ENCODE results near the gene PHF23.

DNA sequence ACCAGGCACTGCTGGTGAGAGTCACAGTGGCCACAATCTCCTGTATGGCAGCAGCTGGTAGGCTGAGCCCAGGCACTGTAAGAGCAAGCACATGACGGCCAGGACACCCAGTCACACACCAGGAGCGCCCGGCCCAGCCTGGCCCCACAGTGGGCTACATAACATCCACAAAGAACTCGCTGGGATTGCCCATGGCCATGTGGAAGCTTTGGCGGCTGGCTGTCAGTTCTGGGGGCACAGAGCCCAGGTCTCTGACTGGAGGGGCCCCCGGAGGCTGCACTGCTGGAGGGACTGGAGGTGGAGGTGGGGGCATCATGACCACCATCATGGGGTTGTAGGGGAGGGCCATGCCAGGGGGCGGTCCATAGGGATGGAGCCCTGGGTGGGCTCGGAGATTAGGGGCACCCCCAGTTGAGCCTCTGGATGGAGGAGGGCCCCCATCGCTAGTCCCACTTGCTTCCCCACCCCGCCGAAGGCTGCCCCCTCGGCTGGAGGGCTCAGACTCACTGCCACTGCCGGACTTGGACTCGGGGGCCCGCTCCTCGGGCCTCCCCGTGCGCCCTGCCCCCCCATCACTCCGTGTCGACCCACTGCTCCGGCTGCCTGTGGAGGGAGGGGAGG is 13.4 kb downstream of the PHF23 start:
- no peak for TF ChIP-seq CTCF (conservative IDR thresholded peaks at IDR 0.05)
- no peak for TF ChIP-seq ZFX (IDR thresholded peaks at IDR 0.05)
